Measurements from ENCODE around the gene TMEM200A. TPM values are rescaled to one million over a fixed set of nuclear protein-coding genes. Genes with fewer than 3 reads are reported as not detected.

TMEM200A gene
- total and polyA plus RNA-seq, 10 of the 15 experiments (the other 5 are each of a cell fraction or from before 2014, with no cell fraction given), result 5.5 to 12.4 (median 9.6) TPM

DNA sequence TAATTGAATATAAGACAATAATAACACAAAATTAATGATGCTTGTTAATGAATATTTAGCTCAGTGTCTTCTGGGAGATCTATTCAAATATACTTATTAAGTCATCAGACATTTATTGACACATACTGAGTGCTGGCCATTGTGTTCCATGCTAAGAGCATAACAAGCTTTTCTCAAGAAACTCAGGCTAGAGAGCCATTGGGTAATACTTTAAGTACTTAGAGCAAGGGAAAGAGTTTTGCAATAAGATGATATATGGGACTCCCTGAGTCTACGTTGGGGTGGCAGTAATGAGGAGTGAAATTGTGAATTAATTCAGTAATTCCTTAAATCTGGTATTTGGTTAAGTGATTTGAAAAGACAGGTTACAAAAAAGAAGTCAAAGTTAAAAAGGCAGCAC is 11.1 kb downstream of the TMEM200A start:
- no peak for FAIRE-seq
- CTCF ChIA-PET, result interaction anchor here (0.8 to 1.3 kb wide), 2 partner anchors 10 to 11 kb away, joined by 3 read pairs; partner anchors contain the start of gene TMEM200A
- no peaks in the 10 kb centered on the region for H3K9me3 ChIP-seq (replicated peaks; ENCODE audit: control insufficient read depth, insufficient read depth, low read length)

More for the DNA sequence above, 11.1 kb downstream of the TMEM200A start:
- Histone ChIP-seq H3K36me3 (ENCODE audit: control insufficient read depth in 2 of 2, insufficient read depth in 2 of 2, low read length in 1 of 2) (no peaks in the 10 kb centered on the region), H4K20me1 (ENCODE audit: control insufficient read depth, insufficient read depth) (no peaks in the 10 kb centered on the region), H3K27me3 (replicated peaks in 1 of 2; ENCODE audit: control insufficient read depth in 2 of 2, insufficient read depth in 2 of 2, low read length in 1 of 2) (no peaks in the 10 kb centered on the region), H3K79me2 (ENCODE audit: control insufficient read depth, insufficient read depth, low read length) (no peaks in the 10 kb centered on the region), H3K4me2 (ENCODE audit: control insufficient read depth, insufficient read depth) (no peak overlapping the region), H2AFZ (ENCODE audit: control insufficient read depth, low read depth, low read length) (no peak overlapping the region), H3K4me3 (no peak overlapping the region), H3K27ac (ENCODE audit: control insufficient read depth, insufficient read depth) (no peak overlapping the region), H3K9ac (ENCODE audit: control insufficient read depth, insufficient read depth, low read length) (no peak overlapping the region), H3K4me1 (ENCODE audit: control insufficient read depth, insufficient read depth, low read length) (no peaks in the 10 kb centered on the region)
- ChIA-PET RAD21 (ENCODE audit: unreplicated experiment) (no interaction called here), POLR2A (interaction anchor here (0.6 to 1.4 kb wide), 2 partner anchors 9 to 517 kb away, joined by 4 to 6 read pairs; no protein-coding TSS in a partner anchor), SMC1A (ENCODE audit: uncharacterized antibody, unreplicated experiment) (interaction anchor here (1.6 to 2.7 kb wide), 2 partner anchors 9 to 19 kb away, joined by 4 to 9 read pairs; no protein-coding TSS in a partner anchor)
- 0% methylated on average over 1 of the region's 1 CpG for WGBS (ENCODE audit: insufficient coverage, insufficient replicate concordance, low lambda C conversion rate, missing lambda C conversion rate)
- in situ Hi-C loops (cut with MboI), result no loop called here
- ATAC-seq (no peak), DNase-seq (ENCODE audit: low read depth, low spot score) (no peak)
- intact Hi-C loops (cut with micrococcal nuclease; ENCODE audit: unreplicated experiment), result no loop called here
- no TSS peak for BruUV-seq (replicated peaks)
- no peak for TF ChIP-seq STAT1 (conservative IDR thresholded peaks at IDR 0.05)
- no peak for TF ChIP-seq LARP7 (IDR thresholded peaks at IDR 0.05)
- TF ChIP-seq, protein P1, sequence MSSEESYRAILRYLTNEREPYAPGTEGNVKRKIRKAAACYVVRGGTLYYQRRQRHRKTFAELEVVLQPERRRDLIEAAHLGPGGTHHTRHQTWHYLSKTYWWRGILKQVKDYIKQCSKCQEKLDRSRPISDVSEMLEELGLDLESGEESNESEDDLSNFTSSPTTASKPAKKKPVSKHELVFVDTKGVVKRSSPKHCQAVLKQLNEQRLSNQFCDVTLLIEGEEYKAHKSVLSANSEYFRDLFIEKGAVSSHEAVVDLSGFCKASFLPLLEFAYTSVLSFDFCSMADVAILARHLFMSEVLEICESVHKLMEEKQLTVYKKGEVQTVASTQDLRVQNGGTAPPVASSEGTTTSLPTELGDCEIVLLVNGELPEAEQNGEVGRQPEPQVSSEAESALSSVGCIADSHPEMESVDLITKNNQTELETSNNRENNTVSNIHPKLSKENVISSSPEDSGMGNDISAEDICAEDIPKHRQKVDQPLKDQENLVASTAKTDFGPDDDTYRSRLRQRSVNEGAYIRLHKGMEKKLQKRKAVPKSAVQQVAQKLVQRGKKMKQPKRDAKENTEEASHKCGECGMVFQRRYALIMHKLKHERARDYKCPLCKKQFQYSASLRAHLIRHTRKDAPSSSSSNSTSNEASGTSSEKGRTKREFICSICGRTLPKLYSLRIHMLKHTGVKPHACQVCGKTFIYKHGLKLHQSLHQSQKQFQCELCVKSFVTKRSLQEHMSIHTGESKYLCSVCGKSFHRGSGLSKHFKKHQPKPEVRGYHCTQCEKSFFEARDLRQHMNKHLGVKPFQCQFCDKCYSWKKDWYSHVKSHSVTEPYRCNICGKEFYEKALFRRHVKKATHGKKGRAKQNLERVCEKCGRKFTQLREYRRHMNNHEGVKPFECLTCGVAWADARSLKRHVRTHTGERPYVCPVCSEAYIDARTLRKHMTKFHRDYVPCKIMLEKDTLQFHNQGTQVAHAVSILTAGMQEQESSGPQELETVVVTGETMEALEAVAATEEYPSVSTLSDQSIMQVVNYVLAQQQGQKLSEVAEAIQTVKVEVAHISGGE (CRISPR knock-in tag; IDR thresholded peaks at IDR 0.05), result no peak
- TF ChIP-seq, protein P2, sequence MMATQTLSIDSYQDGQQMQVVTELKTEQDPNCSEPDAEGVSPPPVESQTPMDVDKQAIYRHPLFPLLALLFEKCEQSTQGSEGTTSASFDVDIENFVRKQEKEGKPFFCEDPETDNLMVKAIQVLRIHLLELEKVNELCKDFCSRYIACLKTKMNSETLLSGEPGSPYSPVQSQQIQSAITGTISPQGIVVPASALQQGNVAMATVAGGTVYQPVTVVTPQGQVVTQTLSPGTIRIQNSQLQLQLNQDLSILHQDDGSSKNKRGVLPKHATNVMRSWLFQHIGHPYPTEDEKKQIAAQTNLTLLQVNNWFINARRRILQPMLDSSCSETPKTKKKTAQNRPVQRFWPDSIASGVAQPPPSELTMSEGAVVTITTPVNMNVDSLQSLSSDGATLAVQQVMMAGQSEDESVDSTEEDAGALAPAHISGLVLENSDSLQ (IDR thresholded peaks at IDR 0.05), result no peak
- TF ChIP-seq SMAD1 (IDR thresholded peaks at IDR 0.05; ENCODE audit: low read depth, partially characterized antibody), result no peak
- TF ChIP-seq SMAD5 (IDR thresholded peaks at IDR 0.05; ENCODE audit: low read depth), result no peak
- no peak for TF ChIP-seq ASH2L (IDR thresholded peaks at IDR 0.05; ENCODE audit: borderline replicate concordance, low read depth)
- TF ChIP-seq ZZZ3 (IDR thresholded peaks at IDR 0.05; ENCODE audit: control insufficient read depth, insufficient read length, low read depth), result no peak
